Activated CD8-positive, alpha-beta T cell treated with anti-CD3 and anti-CD28 coated beads for 36 hours (primary cell): Measurements from ENCODE around the gene POMC. TPM values are rescaled to one million over a fixed set of nuclear protein-coding genes. Genes with fewer than 3 reads are reported as not detected.

Experiments used
- ATAC-seq: fragments of 200-7000 bp; cut with Tn5 transposase; one replicate; pipeline ENCODE4 v1.10.0; 2021; ENCODE audit warnings: mild to moderate bottlenecking, moderate library complexity
- CTCF ChIA-PET: fragments of 350-600 bp; sonication (Branson Sonifier 250); formaldehyde crosslinking; loops from one replicate; lab custom pipeline; 2021; ENCODE audit warnings: antibody characterized with exemption; lab: Charles Lee
- POLR2A ChIA-PET: fragments of 350-600 bp; sonication (Branson Sonifier 250); formaldehyde crosslinking; loops from one replicate; lab custom pipeline; 2021; ENCODE audit warnings: antibody characterized with exemption; lab: Charles Lee
- DNase-seq: peaks from one replicate; pipeline ENCODE4 v3.0.0-alpha.2; 2020
- H3K27ac Mint-ChIP-seq: one replicate; pipeline ENCODE4 v1.8.0; 2021; ENCODE audit warnings: mild to moderate bottlenecking, mixed read lengths
- H3K27me3 Mint-ChIP-seq: one replicate; pipeline ENCODE4 v1.8.0; 2021; ENCODE audit warnings: mixed read lengths
- H3K36me3 Mint-ChIP-seq: one replicate; pipeline ENCODE4 v1.8.0; 2021; ENCODE audit warnings: low read depth, mixed read lengths
- H3K4me1 Mint-ChIP-seq: one replicate; pipeline ENCODE4 v1.8.0; 2021; ENCODE audit warnings: low read depth, mixed read lengths
- H3K4me3 Mint-ChIP-seq: one replicate; pipeline ENCODE4 v1.8.0; 2021; ENCODE audit warnings: mild to moderate bottlenecking, moderate library complexity, mixed read lengths
- H3K9me3 Mint-ChIP-seq: one replicate; pipeline ENCODE4 v1.8.0; 2021; ENCODE audit warnings: mixed read lengths
- intact Hi-C: fragments of 100-400 bp; cut with micrococcal nuclease; formaldehyde crosslinking; loops from one replicate; pipeline ENCODE4 v1.10.0; 2022
- total RNA-seq, 2 experiments: library from RNA; stranded (reverse); gene quantifications; one replicate each; pipeline ENCODE4 v1.2.3, GENCODE V29; 2021
- TF ChIP-seq, protein P1 (sequence below): fragments of 200-600 bp; IDR thresholded peaks from one replicate; pipeline ENCODE4 v1.8.0; 2022; ENCODE audit warnings: antibody characterized with exemption, mild to moderate bottlenecking

Gene POMC
- 1 to 10 TPM; 5.1 to 5.5 TPM for total RNA-seq

DNA sequence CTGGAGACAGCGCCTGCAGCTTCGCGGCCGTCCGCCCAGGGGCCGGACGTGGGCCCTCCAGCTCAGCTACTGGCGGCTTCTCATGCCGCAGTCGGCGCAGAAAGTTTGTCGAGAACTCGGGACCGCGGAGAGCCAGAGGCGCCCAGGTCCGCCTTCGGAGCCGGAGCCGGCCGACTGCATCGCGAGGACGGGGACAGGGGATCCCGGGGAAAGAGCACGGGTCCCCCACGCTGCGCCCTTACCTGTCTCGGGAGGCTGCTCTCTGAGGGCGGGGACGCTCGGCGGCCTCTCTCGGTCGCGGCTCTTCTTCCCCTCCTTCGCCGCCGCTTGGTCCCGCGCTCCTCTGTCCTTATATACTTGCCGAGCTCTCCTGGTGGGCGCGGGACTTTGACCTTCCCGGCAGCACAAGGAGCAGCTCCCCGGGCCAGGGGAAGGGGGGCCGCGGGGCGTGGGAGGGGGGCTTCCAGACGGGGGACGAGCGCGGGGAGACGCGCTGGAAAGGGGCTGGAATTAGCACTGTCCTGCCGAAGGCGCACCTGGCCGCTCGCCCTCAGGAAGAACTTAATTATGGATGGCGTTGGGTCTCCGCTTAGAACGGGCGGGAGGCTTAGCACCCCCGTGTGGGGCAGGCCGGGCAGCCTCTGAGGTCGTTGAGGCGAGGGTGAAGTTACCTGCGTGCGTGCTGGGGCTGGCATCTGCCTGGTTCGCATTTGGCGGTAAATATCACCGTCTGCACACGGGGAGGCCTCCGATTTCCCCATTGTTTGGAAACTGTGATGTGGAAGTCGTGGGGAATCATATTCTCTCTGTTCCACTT is at the start of gene POMC:
TSS of gene POMC (minus strand) at position 325 of the 817 bp plus-strand sequence. CDS start 3,808 bp downstream, outside the sequence.
- no peak within 1 kb of the TSS for H3K27ac Mint-ChIP-seq
- peaks cover 41% of the 10 kb centered on the region for H3K27me3 Mint-ChIP-seq

DNA sequence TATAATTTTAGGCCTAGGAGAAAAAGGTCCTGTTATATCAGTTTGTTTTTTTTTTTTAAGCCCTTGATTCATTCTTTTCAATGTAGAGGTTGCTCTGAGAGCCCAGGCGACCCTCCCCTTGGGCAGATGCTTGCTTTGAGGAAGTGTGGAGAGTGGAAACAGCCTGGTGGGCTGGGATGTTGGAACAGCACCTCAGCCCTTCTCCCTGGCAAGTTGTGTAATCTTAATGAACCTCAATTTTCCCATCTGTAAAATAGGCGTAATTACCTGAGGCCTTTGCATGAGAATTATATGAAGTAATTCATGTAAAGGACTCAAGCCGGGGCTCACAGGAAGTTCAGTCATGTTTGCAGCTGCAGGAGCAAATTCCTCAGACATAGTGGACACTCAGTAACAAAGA is 49.7 kb upstream of the POMC start:
- Mint-ChIP-seq H3K36me3 (no peaks in the 10 kb centered on the region), H3K9me3 (no peaks in the 10 kb centered on the region), H3K27me3 (no peaks in the 10 kb centered on the region), H3K27ac (no peak overlapping the region), H3K4me1 (peaks cover 5% of the 10 kb centered on the region), H3K4me3 (no peak overlapping the region)
- DNase-seq (no peak), ATAC-seq (no peak)
- intact Hi-C loops, result no loop called here
- CTCF ChIA-PET, result no interaction called here
- POLR2A ChIA-PET, result no interaction called here
- TF ChIP-seq, protein P1, sequence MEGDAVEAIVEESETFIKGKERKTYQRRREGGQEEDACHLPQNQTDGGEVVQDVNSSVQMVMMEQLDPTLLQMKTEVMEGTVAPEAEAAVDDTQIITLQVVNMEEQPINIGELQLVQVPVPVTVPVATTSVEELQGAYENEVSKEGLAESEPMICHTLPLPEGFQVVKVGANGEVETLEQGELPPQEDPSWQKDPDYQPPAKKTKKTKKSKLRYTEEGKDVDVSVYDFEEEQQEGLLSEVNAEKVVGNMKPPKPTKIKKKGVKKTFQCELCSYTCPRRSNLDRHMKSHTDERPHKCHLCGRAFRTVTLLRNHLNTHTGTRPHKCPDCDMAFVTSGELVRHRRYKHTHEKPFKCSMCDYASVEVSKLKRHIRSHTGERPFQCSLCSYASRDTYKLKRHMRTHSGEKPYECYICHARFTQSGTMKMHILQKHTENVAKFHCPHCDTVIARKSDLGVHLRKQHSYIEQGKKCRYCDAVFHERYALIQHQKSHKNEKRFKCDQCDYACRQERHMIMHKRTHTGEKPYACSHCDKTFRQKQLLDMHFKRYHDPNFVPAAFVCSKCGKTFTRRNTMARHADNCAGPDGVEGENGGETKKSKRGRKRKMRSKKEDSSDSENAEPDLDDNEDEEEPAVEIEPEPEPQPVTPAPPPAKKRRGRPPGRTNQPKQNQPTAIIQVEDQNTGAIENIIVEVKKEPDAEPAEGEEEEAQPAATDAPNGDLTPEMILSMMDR, result no peak

More for the DNA sequence above, at the start of gene POMC:
- ChIA-PET CTCF (interaction anchor here (2.1 to 5.0 kb wide), 3 partner anchors 27 to 193 kb away, joined by 13 to 79 read pairs (median 18); no protein-coding TSS in a partner anchor), POLR2A (no interaction called here)
- peak; percentile 37 for DNase-seq
- ATAC-seq, result peak; percentile 57
- Mint-ChIP-seq H3K4me3 (peak within 1 kb of the TSS; percentile 60), H3K36me3 (no peaks in the 10 kb centered on the region), H3K4me1 (peaks cover 20% of the 10 kb centered on the region), H3K9me3 (no peaks in the 10 kb centered on the region)
- TF ChIP-seq, protein P1, result no peak
- intact Hi-C loops, result no loop called here

DNA sequence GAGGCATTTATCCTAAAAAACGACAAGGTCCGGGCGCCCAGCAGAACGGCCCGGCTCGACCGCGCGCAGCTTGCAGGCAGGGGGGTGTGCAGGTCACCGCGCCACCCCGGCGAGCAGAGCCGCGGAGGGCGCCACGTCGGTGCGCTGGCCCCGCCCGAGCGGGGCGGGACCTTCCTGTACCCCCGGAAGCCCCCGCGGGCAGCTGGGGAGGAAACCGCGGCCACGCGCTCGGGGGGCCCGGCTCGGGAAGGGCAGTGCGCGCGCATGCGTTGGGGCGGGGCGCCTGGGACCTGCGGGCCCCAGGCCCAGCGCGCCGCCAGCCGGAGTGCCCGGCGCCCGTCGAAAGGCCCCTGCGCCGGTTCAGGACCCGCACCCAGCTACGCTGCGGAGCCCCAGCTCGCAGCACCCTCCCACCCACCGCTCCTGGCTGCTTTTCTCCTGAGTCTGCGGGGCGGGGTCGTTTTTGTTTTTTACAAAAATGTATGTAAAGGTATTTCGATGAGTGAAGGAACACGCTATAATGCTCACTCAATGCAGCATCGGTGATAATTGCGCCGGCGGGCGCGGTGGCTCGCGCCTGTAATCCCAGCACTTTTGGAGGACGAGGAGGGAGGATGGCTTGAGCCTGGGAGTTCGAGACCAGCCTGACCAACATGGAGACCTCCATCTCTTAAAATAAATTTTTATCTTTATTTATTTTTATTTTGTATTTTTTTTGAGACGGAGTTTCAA is 47.7 kb upstream of the POMC start:
- peaks cover 8% of the 10 kb centered on the region for H3K4me1 Mint-ChIP-seq
- peak overlapping the region; percentile 81 for H3K27ac Mint-ChIP-seq
- no peaks in the 10 kb centered on the region for H3K27me3 Mint-ChIP-seq
- ATAC-seq, result peak; percentile 95
- H3K9me3 Mint-ChIP-seq, result no peaks in the 10 kb centered on the region
- TF ChIP-seq, protein P1, result no peak
- peak overlapping the region; percentile 73 for H3K4me3 Mint-ChIP-seq
- ChIA-PET POLR2A (interaction anchor here (0.6 to 1.3 kb wide), 2 partner anchors 9 to 14 kb away, joined by 3 read pairs; no protein-coding TSS in a partner anchor), CTCF (no interaction called here)
- intact Hi-C loops, result no loop called here
- peak; percentile 90 for DNase-seq
- no peaks in the 10 kb centered on the region for H3K36me3 Mint-ChIP-seq

DNA sequence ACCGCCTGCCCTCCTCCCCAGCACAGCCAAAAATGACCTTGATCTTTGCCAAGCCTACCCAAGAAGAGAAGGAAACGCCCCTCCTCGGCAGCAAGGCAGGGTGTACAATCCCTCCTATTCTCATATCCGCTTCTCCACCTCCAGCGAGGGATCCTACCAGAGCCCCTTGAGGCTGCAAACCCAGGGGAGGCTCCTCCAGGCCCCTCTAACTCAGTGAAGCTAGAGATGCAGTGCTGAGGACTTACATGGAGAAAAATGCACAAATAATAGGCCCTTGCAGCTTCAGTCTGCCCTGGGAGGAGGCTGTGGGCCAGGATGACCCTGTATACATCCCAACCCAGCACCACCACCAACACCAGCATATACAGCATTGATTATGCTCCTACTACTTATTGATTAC is 46.9 kb upstream of the POMC start:
- Mint-ChIP-seq H3K4me3 (peak overlapping the region; percentile 69), H3K4me1 (peaks cover 11% of the 10 kb centered on the region), H3K27ac (peak overlapping the region; percentile 64), H3K36me3 (no peaks in the 10 kb centered on the region), H3K27me3 (no peaks in the 10 kb centered on the region), H3K9me3 (no peaks in the 10 kb centered on the region)
- no peak for ATAC-seq
- ChIA-PET POLR2A (no interaction called here), CTCF (no interaction called here)
- DNase-seq, result no peak
- intact Hi-C loops, result no loop called here
- TF ChIP-seq, protein P1, result no peak
